Fibroblast of the conjunctiva (primary cell): ENCODE data around the gene TMEM117.

Source experiments
- DNase-seq: peaks from one replicate; pipeline ENCODE4 v3.0.0-alpha.2; 2010; ENCODE audit warnings: low read depth

Gene TMEM117

GRCh38 chr12:44380861-44381260 lies 545.0 kb downstream of the TMEM117 start:
- no peak for DNase-seq

- DNase-seq, result no peak
Measured at GRCh38 chr12:44381341-44381740, 545.5 kb downstream of the TMEM117 start.

GRCh38 chr12:44384136-44384535 lies 548.3 kb downstream of the TMEM117 start:
- DNase-seq, result no peak

- DNase-seq, result no peak
Measured at GRCh38 chr12:44385964-44386363, 550.1 kb downstream of the TMEM117 start.

- no peak for DNase-seq
Measured at GRCh38 chr12:44387581-44387980, 551.7 kb downstream of the TMEM117 start.

GRCh38 chr12:44389038-44389437 lies 553.2 kb downstream of the TMEM117 start:
- no peak for DNase-seq

GRCh38 chr12:44389896-44390295 lies 554.0 kb downstream of the TMEM117 start:
- DNase-seq, result no peak

GRCh38 chr12:44397631-44398030 lies 561.8 kb downstream of the TMEM117 start:
- DNase-seq, result no peak

GRCh38 chr12:44403185-44403584 lies 567.3 kb downstream of the TMEM117 start:
- DNase-seq, result no peak

- no peak for DNase-seq
Measured at GRCh38 chr12:44405297-44405696, 569.4 kb downstream of the TMEM117 start.

- DNase-seq, result no peak
Measured at GRCh38 chr12:44422559-44422958, 586.7 kb downstream of the TMEM117 start.

- no peak for DNase-seq
Measured at GRCh38 chr12:44428825-44429224, 592.9 kb downstream of the TMEM117 start.

GRCh38 chr12:44431647-44432343 lies 595.9 kb downstream of the TMEM117 start:
- DNase-seq, result no peak

- DNase-seq, result no peak
Measured at GRCh38 chr12:44433659-44434058, 597.8 kb downstream of the TMEM117 start.

- no peak for DNase-seq
Measured at GRCh38 chr12:44436756-44437155, 600.9 kb downstream of the TMEM117 start.
